GM20431 (cell line): ENCODE data around the gene SNRNP70.

Experiments
- in situ Hi-C: fragments of 300-500 bp; cut with MseI, MboI; formaldehyde crosslinking; loops from one replicate; pipeline ENCODE4 v1.15.0; 2020; ENCODE audit warnings: low sequenced_read_pairs; ENCODE audit not compliant: unreplicated experiment

SNRNP70 gene

DNA sequence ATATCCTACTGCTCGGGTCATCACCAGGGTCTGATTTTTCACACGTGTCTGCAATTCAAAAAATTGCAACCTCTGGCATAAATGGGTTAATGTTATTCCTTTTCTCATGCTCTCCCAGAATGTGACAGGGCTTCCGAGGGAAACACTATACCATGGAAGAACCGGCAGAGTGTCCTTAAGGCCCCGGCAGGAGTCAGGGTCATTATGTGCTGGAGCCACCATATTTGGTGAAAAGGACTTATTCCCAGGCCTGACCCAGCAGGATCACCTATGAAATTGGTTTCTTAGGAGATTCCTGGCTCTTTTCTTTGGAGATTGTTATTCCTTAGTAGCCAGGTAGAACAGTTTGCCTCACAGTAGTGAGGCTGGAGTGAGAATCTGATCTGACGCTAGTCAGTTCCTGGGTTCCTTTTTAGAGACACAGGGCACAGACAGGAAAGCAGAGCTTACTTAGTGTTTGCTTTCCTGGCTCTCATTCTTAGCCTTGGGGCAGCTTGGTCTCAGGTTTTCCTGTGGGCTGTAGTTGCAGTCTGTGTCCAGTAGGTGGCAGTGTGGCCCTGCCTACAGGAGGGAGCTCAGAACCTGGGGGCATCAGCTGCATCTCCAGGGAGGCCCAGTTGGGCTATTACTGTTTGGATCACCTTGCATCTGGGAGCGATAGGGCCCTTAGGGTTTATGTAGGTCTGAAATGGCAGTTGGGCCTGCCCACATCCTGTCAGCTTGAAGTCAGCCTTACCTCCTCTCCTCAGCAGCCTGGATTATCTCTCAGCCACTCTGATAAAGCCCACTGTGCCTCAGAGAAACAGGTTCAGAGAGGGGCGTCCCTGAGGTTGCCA lies 12.4 kb downstream of the SNRNP70 start:
- in situ Hi-C loops = no loop called here

DNA sequence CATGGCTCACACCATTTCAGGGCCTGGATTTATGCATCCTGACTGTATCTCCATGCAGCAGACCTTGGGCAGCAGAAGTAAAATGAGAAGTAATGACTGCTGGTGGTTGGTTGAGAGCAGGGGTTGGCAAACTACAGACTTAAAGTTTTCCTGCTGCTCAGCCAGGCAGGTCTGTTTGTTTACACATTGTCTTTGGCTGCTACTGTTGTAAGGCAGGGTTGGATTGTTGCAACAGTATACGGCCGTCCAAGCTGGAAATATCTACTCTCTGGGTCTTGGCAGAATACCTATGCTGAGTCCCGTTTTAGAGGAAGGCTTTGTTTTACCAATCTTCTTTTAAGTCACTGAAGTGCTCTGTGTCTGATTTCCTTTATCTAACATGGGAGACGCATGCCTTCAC lies 13.5 kb downstream of the SNRNP70 start:
- in situ Hi-C loops = no loop called here

DNA sequence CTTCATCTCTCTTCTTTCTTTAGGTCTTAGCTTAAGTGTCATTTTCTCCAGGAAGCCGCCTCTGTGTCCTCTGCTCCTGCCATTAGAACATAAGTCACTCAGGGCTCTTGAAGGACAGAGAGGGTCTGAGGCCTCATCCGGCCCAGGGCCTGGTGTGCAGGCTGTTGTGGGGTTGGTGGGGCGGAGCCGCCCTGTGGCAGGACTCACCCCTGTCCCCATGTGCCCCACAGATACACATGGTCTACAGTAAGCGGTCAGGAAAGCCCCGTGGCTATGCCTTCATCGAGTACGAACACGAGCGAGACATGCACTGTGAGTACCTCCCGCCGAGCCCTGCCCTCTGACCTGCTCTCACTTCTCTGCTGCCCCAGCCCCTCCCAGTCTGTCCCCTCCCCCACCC lies 15.9 kb downstream of the SNRNP70 start:
- in situ Hi-C loops = no loop called here

DNA sequence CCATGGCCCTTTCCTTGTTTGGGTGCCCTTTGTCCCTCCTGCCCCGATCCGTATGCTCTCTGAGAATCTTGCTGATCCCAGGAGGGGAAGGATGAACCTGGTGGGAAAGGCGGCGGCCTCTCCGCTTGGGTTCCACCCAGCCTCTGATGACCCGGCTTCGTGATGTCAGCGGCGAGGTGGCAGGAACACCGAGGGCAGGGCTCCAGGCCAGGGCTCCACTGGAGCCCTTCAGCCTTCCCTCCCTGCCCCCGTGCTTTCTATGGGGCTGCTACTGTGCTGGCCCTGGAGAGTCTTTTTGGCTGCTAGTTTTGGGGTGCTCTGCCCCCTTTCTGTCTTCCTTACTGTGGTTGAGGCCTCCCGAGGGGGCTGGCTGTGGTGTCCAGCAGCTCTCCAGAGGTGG lies 17.1 kb downstream of the SNRNP70 start:
- in situ Hi-C loops = no loop called here

DNA sequence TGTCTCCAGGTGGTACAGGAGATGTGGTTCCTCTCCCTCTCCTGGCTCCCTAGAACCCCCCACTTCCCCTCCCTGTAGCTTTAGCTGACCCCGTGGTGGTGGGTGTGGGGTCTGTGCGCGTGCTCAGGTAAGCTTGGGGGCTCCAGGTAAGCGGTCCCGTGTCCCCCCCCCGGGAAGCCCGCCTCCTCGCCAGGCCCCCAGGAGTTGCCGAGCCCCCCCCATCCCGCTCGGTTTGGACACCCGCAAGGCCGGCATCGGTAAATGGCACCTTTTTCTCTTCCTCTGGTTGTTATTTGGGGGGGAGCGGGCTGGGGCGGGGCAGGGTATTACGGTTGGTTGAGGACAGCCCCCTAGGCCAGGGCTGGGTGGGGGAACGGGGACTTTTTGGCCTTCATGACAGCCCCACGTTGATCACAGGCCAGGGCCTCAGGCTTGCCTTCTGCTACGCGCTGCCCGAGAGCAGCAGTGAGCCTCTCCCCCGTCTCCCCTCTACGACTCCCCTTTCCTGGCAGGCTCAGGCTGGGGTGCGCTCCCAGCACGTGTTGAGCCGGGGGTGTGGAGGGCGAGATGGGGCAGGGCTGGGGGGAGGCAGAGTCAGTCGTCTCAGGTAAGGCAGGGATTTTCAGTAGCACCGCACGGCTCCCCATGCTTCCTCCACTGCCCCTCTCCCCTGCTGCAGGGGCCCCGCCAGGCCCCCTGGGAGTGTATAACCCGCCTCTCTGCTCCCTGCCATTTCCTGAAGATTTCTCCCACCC lies 18.3 kb downstream of the SNRNP70 start:
- in situ Hi-C loops = no loop called here

DNA sequence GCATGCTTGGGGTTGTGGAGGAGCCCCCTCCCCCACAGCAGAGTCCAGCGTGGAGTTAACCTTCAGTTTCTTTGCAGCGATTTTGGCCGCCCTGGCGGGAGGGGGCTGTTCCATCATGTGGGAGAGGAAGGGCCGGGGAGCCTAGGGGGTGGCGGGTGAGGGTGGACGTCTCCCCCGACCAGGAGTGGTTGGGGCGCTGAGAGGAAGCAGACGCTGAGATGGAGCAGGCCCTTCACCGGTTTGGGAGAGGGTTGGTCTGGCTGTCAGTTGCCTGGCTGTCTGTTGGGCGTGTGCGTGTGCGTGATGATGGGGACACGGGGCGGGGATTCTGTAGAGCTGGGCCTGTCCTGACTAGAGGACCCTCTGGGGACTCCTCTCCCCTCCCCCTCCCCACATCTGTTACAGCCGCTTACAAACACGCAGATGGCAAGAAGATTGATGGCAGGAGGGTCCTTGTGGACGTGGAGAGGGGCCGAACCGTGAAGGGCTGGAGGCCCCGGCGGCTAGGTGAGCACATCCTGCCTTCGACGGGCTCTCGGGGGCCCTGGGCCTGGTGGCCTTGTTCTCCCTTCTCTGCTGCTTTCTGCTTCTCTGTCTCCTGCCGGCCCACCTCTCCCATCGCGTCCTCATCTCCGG lies 19.1 kb downstream of the SNRNP70 start:
- in situ Hi-C loops = no loop called here

DNA sequence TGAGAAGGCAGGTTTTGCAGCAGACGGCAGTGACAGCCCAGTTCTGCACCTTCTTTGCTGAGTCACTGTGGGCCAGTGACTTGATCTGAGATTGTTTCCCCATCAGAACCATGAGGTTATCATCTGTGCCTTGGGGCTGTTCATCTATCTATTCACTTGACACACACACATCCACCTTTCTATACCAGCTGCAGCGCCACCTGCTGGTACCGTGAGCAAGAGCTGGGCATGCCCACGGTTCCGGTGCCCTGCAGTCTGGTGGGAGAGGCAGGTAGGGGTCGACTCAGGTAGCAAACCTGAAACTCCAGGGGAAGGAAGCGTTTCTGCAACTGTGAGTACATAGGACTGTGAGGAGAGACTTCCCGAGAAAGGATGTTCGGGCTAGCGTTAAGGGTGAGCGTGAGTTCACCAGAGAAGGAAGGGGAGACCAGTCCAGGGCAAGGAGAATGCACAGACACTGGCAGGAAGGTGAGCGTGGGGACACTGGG lies 21.4 kb downstream of the SNRNP70 start:
- in situ Hi-C loops = no loop called here

DNA sequence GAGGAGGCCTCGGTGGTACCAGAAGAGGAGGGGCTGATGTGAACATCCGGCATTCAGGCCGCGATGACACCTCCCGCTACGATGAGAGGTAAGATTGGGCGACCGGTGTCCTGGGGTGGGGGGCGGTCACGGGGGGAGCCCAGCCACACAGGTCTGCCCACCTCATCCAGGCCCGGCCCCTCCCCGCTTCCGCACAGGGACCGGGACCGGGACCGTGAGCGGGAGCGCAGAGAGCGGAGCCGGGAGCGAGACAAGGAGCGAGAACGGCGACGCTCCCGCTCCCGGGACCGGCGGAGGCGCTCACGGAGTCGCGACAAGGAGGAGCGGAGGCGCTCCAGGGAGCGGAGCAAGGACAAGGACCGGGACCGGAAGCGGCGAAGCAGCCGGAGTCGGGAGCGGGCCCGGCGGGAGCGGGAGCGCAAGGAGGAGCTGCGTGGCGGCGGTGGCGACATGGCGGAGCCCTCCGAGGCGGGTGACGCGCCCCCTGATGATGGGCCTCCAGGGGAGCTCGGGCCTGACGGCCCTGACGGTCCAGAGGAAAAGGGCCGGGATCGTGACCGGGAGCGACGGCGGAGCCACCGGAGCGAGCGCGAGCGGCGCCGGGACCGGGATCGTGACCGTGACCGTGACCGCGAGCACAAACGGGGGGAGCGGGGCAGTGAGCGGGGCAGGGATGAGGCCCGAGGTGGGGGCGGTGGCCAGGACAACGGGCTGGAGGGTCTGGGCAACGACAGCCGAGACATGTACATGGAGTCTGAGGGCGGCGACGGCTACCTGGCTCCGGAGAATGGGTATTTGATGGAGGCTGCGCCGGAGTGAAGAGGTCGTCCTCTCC lies 22.6 kb downstream of the SNRNP70 start:
- in situ Hi-C loops = no loop called here

DNA sequence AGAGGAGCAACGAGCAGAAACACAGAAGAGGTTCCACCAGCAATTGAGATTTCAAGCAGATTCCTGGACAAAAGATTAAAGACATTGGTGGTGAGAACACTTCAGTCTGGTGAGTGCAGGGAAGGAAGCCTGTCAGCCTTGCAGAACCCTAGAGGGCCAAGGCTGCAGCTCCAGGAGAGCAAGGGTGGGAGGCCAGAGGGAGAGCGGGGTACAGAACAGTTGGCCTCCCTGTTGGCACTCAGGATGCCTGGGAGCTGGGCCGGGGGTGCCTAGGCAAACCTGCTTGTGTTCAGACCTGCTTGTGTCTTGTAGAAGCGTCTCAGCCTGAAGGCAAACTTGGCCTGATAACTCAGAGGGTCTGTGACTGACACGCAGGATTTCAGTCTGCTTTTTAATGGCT lies 23.8 kb downstream of the SNRNP70 start:
- in situ Hi-C loops = no loop called here

DNA sequence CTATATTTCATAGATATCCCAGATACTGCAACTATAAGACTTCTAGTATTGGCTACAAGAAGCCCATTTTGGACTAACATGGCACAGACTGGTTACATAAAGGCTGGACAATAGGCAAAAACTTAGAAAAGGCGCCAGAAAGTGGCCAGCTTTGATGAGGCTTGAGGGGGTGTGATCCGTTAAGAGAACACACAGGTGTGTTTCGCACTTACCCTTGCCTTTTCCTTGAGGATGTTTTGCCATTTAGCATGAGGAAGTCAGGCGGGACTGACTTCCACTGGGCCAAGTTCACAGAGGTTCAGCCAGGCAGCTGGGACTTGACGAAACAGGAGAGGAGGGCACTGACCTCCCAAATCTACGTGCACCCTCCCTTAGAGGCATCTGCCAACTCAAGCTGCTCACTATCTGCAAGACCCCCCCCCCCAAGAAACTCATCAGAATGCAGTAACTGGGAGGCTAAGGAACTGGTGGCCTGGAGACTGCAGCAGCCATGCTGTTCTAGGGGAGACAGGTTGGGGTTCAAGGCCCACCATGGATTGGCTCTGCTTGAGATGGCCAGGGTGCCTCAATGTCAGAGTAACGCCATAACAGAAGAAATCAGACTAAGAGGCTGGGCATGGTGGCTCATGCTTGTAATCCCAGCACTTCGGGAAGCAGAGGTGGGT lies 24.4 kb downstream of the SNRNP70 start:
- in situ Hi-C loops = no loop called here

DNA sequence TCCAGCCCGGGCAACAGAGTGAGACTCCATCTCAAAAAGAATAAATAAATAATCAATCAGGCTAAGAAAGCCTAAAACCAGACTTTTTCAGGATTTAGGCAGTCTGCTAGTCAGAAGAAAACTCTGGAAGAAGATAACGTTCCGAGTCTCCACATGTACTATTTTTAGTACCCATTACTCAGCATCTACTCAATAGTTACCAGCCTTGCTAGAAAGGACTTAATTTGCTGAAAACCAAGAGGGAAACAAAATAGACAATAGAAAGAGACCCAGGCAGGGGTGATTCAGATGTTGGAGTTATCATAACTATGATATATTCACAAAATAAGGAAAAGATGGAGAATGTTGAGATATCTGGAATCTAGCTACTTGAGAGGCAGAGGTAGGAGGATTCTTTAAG lies 25.3 kb downstream of the SNRNP70 start:
- in situ Hi-C loops = no loop called here

DNA sequence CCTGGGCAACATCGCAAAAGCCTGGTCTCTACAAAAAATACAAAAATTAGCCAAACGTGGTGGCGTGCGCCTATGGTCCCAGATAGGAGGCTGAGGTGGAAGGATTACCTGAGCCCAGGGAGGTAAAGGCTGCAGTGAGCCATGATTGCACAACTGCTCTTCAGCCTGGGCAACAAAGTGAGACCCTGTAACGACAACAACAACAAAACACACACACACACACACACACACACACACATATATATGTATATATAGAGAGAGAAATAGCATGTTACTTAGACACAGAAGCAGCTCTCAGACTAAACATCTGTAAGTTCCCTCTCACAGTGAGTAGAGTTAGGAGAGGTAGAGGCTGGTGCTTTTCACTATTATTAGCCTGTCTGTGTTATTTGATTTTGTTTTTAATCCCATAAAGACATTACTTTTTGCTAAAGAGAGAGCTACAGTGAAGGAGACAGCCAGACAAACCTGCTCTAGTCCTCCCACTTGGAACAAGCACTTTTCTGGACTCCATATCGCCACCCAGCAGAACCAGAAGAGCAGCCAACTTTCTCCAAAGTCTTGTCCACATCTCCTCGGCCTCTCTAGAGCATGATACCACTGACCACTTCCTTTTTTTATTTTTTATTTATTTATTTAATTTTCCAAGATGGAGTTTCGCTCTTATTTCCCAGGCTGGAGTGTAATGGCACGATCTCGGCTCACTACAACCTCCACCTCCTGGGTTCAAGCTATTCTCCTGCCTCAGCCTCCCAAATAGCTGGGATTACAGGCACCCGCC lies 26.2 kb downstream of the SNRNP70 start:
- in situ Hi-C loops = no loop called here

DNA sequence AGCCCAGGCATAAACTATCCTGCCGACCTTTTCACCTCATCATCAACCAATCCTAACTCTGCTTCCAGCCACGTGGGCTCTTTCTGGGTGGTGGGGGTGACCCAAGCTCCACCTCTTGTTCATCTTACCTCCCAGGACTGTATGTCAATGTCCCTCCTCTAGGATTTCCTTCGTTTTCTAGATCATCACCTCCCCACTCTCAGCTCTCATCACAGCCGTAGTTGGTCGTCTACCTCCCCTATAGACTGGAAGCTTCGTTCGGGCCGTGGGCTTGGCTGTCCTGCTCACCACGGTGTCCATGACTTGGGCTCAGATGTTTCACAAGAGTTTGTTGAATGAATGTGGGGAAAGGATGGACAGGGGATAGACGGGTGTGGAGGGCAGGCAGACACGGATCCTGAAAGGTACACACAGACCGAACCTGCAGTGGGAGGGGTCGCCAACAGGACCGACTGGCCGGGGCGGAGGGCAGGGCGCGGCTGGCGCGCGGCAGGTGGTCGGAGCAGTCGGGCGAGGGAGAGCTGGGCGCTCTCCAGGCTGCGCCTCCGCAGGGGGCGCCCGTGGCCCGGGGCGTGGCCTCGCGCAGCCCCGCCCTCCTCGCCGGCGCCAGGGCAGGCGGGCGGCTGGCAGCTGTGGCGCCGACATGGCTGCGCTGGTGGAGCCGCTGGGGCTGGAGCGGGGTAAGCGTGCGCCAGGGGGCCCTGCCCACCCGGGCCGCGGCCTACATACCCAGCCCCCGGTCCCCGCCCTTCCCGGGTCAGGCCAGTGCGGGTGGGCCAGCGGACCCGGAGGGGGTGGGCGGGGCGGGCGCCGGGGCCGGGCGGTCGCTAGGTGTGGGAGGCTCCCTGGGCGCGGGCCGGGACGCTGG lies 28.7 kb downstream of the SNRNP70 start, which contains the start of gene LIN7B:
LIN7B (plus strand) TSS at position 609 of the 868 bp plus-strand sequence; CDS start at position 644, 35 bp downstream.
- in situ Hi-C loops = no loop called here

DNA sequence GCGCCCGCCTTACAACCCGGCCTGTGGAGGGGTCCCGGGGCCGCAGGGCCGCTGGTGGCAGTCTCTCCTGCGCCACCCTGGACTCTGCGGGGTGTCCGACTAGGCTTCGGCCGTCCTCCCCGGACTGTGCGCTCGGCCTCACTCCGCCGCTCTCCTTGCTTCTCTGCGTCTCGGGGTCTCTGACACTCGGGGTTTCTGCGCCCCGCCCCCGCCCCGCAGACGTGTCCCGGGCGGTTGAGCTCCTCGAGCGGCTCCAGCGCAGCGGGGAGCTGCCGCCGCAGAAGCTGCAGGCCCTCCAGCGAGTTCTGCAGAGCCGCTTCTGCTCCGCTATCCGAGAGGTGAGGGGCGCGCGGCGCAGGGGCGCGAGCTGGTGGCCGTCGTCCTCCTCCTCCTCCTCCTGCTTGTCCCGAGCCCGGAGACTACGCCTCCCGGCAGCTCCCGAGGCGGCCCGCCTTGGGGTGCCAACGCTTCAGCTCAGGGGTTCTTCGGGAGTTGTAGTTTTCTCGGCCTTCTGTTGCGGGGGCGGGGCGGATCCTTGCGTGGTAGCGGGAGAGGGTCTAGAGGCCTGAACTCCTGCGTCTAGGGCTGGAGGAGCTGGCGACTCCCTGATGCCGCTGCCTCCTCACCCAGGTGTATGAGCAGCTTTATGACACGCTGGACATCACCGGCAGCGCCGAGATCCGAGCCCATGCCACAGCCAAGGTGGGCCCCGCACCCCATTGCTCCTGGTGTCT lies 29.5 kb downstream of the SNRNP70 start:
- in situ Hi-C loops = no loop called here

DNA sequence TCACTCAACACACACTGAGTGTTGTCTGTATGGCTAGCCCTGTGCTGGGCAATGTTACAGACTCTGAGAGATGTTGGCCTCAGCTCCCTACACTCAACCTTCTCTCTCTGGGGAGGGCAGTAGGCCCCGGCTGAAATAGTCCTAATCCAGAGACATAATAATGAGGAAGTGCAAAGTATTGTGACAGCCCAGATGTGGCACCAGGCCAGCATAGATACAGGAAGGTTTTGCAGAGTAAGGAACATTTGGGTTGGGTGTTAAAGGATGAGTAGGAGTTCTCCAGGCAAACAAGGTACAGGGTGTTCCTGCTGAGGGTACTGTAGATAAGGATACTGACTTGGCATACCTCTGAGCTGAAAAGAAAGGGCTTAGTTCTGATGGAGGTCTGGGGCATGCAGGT lies 31.3 kb downstream of the SNRNP70 start:
- in situ Hi-C loops = no loop called here

DNA sequence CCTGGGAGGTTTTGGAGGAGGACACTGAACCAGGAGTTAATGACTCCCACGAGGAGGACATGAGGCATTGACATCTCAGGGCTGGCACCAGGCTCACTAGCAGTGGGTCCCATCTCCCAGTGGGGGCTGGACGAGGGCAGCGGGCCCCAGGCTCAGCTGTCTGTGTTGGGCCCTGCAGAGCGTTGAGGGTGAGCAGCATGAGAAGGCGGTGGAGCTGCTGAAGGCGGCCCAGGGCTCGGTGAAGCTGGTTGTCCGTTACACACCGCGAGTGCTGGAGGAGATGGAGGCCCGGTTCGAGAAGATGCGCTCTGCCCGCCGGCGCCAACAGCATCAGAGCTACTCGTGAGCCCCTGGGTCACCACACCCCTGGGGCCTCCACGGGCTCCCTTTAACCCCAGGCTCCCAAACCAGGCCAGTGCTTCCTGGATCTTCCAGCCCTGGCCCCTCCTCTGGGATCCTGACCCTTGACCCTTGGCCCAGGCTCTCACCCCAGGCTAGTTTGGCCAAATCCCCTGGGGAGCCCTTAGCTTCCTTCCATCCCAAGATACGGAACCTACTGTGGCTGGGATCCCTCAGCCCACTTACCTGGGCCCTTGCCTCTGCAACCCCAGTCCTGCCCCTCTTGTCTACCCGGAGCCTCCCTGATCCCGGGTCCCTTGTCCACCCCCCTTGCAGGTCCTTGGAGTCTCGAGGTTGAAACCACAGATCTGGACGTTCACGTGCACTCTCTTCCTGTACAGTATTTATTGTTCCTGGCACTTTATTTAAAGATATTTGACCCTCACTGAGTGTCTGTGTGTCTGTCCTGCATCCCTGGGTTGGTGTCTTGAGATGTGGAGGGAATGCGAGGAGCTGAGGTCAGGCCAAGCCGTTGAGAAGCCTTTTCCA lies 32.7 kb downstream of the SNRNP70 start:
- in situ Hi-C loops = no loop called here
